HepG2 (cell line): ENCODE data around the gene NFATC3. TPM values are rescaled to one million over a fixed set of nuclear protein-coding genes. Genes with fewer than 3 reads are reported as not detected.

Experiments
- ATAC-seq: fragments of 200-7000 bp; cut with Tn5 transposase; 3 replicates; pipeline ENCODE4 v1.9.1; 2020; ENCODE audit warnings: mild to moderate bottlenecking, moderate library complexity
- BruUV-seq: library from RNA; stranded (reverse); fragments of 400-500 nt; replicated peaks from 2 replicates; lab custom pipeline; 2021; lab: Mats Ljungman, UMichigan
- CTCF ChIA-PET: fragments of 300-600 bp; formaldehyde crosslinking; extraction: SDS; loops from one replicate; lab custom pipeline; 2021; ENCODE audit warnings: low total read pairs, inconsistent platforms, low intra/inter-chr PET ratio; lab: Yijun Ruan, JAX
- POLR2A ChIA-PET: fragments of 350-600 bp; sonication (Branson Sonifier 250); formaldehyde crosslinking; loops from one replicate; lab custom pipeline; 2020; ENCODE audit warnings: antibody characterized with exemption, inconsistent platforms; lab: Yijun Ruan, JAX
- DNase-seq: peaks from one replicate; pipeline ENCODE4 v3.0.0-alpha.2; 2015; ENCODE audit warnings: low spot score
- FAIRE-seq: peaks from 3 replicates; lab custom pipeline; 2011; peaks lifted over from hg19 to GRCh38; lab: Jason Lieb, UNC
- H2AFZ ChIP-seq: one replicate; pipeline ENCODE4 v1.6.1; 2011; ENCODE audit warnings: low read length, inconsistent platforms
- H3K27ac ChIP-seq: fragments of 300-600 bp; 3 replicates; pipeline ENCODE4 v1.8.0; 2011; ENCODE audit warnings: mixed run types, mild to moderate bottlenecking, mixed read lengths, low read length, inconsistent platforms; ENCODE audit not compliant: insufficient read depth; ENCODE audit errors: extremely low read length
- H3K27me3 ChIP-seq, 2 experiments: fragments of 200-600 bp in 1 of 2; 2 replicates in 1 of 2; 3 replicates in 1 of 2; pipeline versions ENCODE4 v1.6.0 to v1.8.0; 2011; ENCODE audit warnings: low read length in 2 of 2, mild to moderate bottlenecking in 2 of 2, moderate library complexity in 2 of 2, inconsistent platforms in 1 of 2; ENCODE audit not compliant: insufficient read depth in 2 of 2, control insufficient read depth in 1 of 2
- H3K36me3 ChIP-seq, 2 experiments: fragments of 200-600 bp in 1 of 2; replicated peaks in 1 of 2; 2 replicates in 1 of 2; 3 replicates in 1 of 2; pipeline versions ENCODE4 v1.5.1 to v1.8.0; 2011; ENCODE audit warnings: low read length in 2 of 2, inconsistent platforms in 1 of 2; ENCODE audit not compliant: insufficient read depth in 2 of 2, control insufficient read depth in 1 of 2
- H3K4me1 ChIP-seq: 2 replicates; pipeline ENCODE4 v1.5.1; 2012; ENCODE audit warnings: low read length, inconsistent platforms; ENCODE audit not compliant: insufficient read depth
- H3K4me2 ChIP-seq: 2 replicates; pipeline ENCODE4 v1.6.0; 2011; ENCODE audit warnings: low read depth, low read length, inconsistent platforms
- H3K4me3 ChIP-seq, 3 experiments: fragments of 200-600 bp in 1 of 3; sonication (generic), shearing (Covaris generic) in 1 of 3; replicated peaks in 1 of 3; 2 replicates each; pipeline ENCODE4 v1.5.1; 2011 to 2016; ENCODE audit warnings: low read length in 3 of 3, inconsistent platforms in 2 of 3, low read depth in 2 of 3, mild to moderate bottlenecking in 2 of 3, control low read depth in 1 of 3, mixed read lengths in 1 of 3; ENCODE audit not compliant: insufficient read depth in 1 of 3
- H3K79me2 ChIP-seq: one replicate; pipeline ENCODE4 v1.6.1; 2011; ENCODE audit warnings: low read length, inconsistent platforms; ENCODE audit not compliant: insufficient read depth
- H3K9ac ChIP-seq: 2 replicates; pipeline ENCODE4 v1.6.0; 2011; ENCODE audit warnings: mild to moderate bottlenecking, low read depth, low read length, inconsistent platforms; ENCODE audit not compliant: insufficient read depth
- H3K9me3 ChIP-seq: 2 replicates; pipeline ENCODE4 v1.5.1; 2012; ENCODE audit warnings: mild to moderate bottlenecking, low read length
- H4K20me1 ChIP-seq: 2 replicates; pipeline ENCODE4 v1.6.0; 2011; ENCODE audit warnings: inconsistent platforms, mild to moderate bottlenecking, low read length, moderate library complexity; ENCODE audit not compliant: insufficient read depth
- ATF1 ChIP-seq: IDR thresholded peaks from 2 replicates; pipeline ENCODE4 v1.6.1; 2016; ENCODE audit warnings: mild to moderate bottlenecking, control low read depth
- CAMTA2 ChIP-seq: sonication (generic); formaldehyde crosslinking; IDR thresholded peaks from 2 replicates; pipeline ENCODE4 v1.4.0; 2020; ENCODE audit warnings: mild to moderate bottlenecking, missing genetic modification reagents, borderline replicate concordance
- CHD4 ChIP-seq: fragments of 200-600 bp; sonication (generic); IDR thresholded peaks from 2 replicates; pipeline ENCODE4 v1.7.0; 2017; ENCODE audit warnings: mild to moderate bottlenecking, low read length, borderline replicate concordance
- FLYWCH1 ChIP-seq: sonication (generic); formaldehyde crosslinking; IDR thresholded peaks from 2 replicates; pipeline ENCODE4 v1.8.1; 2023; ENCODE audit warnings: mild to moderate bottlenecking, missing genetic modification reagents
- FOXK1 ChIP-seq: sonication (generic); formaldehyde crosslinking; IDR thresholded peaks from 2 replicates; pipeline ENCODE4 v1.4.0; 2020; ENCODE audit warnings: low read depth, missing genetic modification reagents, borderline replicate concordance
- LCORL ChIP-seq, 2 experiments: fragments of 450-650 bp in 1 of 2; sonication (generic) in 1 of 2; formaldehyde crosslinking in 1 of 2; IDR thresholded peaks; 2 replicates each; pipeline versions ENCODE4 v1.5.0 to v1.6.1; 2017 to 2020; ENCODE audit warnings: antibody characterized with exemption in 1 of 2, missing genetic modification reagents in 1 of 2
- MXI1 ChIP-seq: IDR thresholded peaks from 3 replicates; pipeline ENCODE4 v1.6.1; 2012; ENCODE audit warnings: low read depth, low read length, inconsistent platforms, borderline replicate concordance
- NPAS2 ChIP-seq: sonication (generic); formaldehyde crosslinking; IDR thresholded peaks from 2 replicates; pipeline ENCODE4 v1.8.0; 2022; ENCODE audit warnings: mild to moderate bottlenecking, missing genetic modification reagents, borderline replicate concordance
- RBM39 ChIP-seq: fragments of 200-400 bp; formaldehyde crosslinking; IDR thresholded peaks from one replicate; pipeline ENCODE4 v1.6.1; 2018; ENCODE audit warnings: antibody characterized with exemption, mild to moderate bottlenecking, low read depth, low read length; ENCODE audit not compliant: poor library complexity, severe bottlenecking
- SALL1 ChIP-seq: sonication (generic); formaldehyde crosslinking; IDR thresholded peaks from 2 replicates; pipeline ENCODE4 v1.8.0; 2022; ENCODE audit warnings: mild to moderate bottlenecking, missing genetic modification reagents
- SAP130 ChIP-seq: IDR thresholded peaks from 2 replicates; pipeline ENCODE4 v1.6.1; 2016; ENCODE audit warnings: low read depth
- TOPORS ChIP-seq: sonication (generic); formaldehyde crosslinking; IDR thresholded peaks from 2 replicates; pipeline ENCODE4 v1.8.0; 2023; ENCODE audit warnings: mild to moderate bottlenecking, missing genetic modification reagents
- TP53 ChIP-seq: sonication (generic); formaldehyde crosslinking; conservative IDR thresholded peaks from 2 replicates; pipeline ENCODE4 v1.4.0; 2020; ENCODE audit warnings: missing genetic modification reagents
- ZNF737 ChIP-seq: sonication (generic); formaldehyde crosslinking; IDR thresholded peaks from 2 replicates; pipeline ENCODE4 v1.5.0; 2020; ENCODE audit warnings: missing genetic modification reagents, mild to moderate bottlenecking, borderline replicate concordance
- ZSCAN12 ChIP-seq: sonication (generic); formaldehyde crosslinking; IDR thresholded peaks from 2 replicates; pipeline ENCODE4 v1.9.0; 2021; ENCODE audit warnings: mild to moderate bottlenecking, missing genetic modification reagents
- WGBS: methylation state at CpG from one replicate; pipeline ENCODE4 v1.1.6; 2017; ENCODE audit warnings: low lambda C conversion rate; 5-methylcytosine and 5-hydroxymethylcytosine counted together
- in situ Hi-C: cut with HindIII; loops from 2 replicates; pipeline ENCODE4 v1.10.0; 2017; ENCODE audit warnings: low pct_unique_long_range_greater_than_20kb; ENCODE audit not compliant: extremely low pct_ligation_motif_present
- intact Hi-C: fragments of 100-400 bp; cut with micrococcal nuclease; formaldehyde crosslinking; loops from one replicate; pipeline ENCODE4 v1.10.0; 2022; ENCODE audit not compliant: unreplicated experiment
- polyA plus RNA-seq, 8 experiments: library from polyadenylated mRNA; depleted of rRNA in 3 of 8; stranded (reverse) in 7 of 8; unstranded in 1 of 8; fragments of >200 nt; fragmentation: Illumina TruSeq in 4 of 8; extraction: Trizol in 4 of 8; gene quantifications; 2 replicates each; pipeline versions ENCODE4 v1.2.1 to v1.2.3, GENCODE V29; 2011 to 2016; ENCODE audit warnings: low read depth in 4 of 8, missing spikeins in 1 of 8, mixed read lengths in 1 of 8; ENCODE audit not compliant: insufficient read depth in 1 of 8
- total RNA-seq, 5 experiments: library from RNA; depleted of rRNA; stranded (reverse); fragments of >200 nt; fragmentation: Illumina TruSeq; extraction: Trizol; gene quantifications; 2 replicates each; pipeline ENCODE4 v1.2.3, GENCODE V29; 2016; ENCODE audit warnings: low read depth in 1 of 5
- TF ChIP-seq, protein P1 (sequence below): sonication (generic); formaldehyde crosslinking; IDR thresholded peaks from 2 replicates; pipeline ENCODE4 v1.4.0; 2020; ENCODE audit warnings: missing genetic modification reagents; ENCODE audit errors: not compliant biosample characterization
- TF ChIP-seq, protein P2 (sequence below): IDR thresholded peaks from 2 replicates; pipeline ENCODE4 v1.6.1; 2012; ENCODE audit warnings: inconsistent platforms
- TF ChIP-seq, protein P3 (sequence below): sonication (generic); IDR thresholded peaks from 2 replicates; pipeline ENCODE4 v1.6.1; 2016; ENCODE audit warnings: low read depth, borderline replicate concordance
- TF ChIP-seq, protein P4 (sequence below): fragments of 450-650 bp; IDR thresholded peaks from 2 replicates; pipeline ENCODE4 v1.6.1; 2017
- TF ChIP-seq, protein P5 (sequence below): sonication (generic); formaldehyde crosslinking; IDR thresholded peaks from 2 replicates; pipeline ENCODE4 v1.4.0; 2020; ENCODE audit warnings: missing genetic modification reagents

Gene NFATC3
- total and polyA plus RNA-seq, 2 of the 13 experiments (the other 11 are each of a cell fraction or from before 2014, with no cell fraction given): 52.6 to 62.7 TPM

DNA sequence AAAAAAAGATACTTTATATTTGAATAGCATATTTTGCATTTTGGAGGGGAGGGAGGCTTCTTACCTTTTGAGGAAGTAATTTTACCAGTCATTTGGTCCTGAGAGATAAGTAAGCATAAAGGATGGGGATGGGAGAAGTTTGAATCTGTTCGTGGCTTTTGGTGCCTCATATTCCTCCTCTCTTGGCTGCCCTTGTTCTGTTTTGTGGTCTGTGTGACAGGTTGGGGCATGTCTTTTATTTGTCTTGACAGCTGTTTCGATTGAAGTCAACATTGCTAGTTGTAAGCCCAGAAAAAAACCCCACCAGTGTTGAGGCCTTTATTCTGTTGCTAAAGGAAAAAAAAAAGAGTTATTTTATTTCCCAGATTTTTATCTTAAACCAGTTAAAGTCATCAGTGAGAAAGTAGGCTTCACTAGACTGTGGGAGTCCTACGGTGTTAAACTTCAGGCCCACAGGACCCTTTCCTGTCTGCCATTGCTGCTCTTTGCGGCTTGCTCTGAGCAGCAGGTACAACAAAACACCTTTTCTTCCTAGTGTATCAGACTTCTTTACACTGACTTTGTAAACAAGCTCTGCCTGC, 190.5 kb downstream of the NFATC3 start:
- 53% methylated on average over 4 of the region's 4 CpGs for WGBS
- Histone ChIP-seq H3K27ac (peak overlapping the region; percentile 52), H3K4me3 (no peak overlapping the region), H3K4me2 (peak overlapping the region; percentile 48), H3K36me3 (peaks cover 20 to 44% of the 10 kb centered on the region in 2 experiments), H2AFZ (no peak overlapping the region), H4K20me1 (peaks cover 9% of the 10 kb centered on the region; the same call in 1 of the 2 replicates), H3K4me1 (peaks cover 67% of the 10 kb centered on the region), H3K79me2 (peaks cover 52% of the 10 kb centered on the region), H3K9me3 (no peaks in the 10 kb centered on the region), H3K9ac (peak overlapping the region; percentile 27; the same call in 1 of the 2 replicates), H3K27me3 (no peaks in the 10 kb centered on the region)
- ChIA-PET CTCF (no interaction called here), POLR2A (interaction anchor here (1.1 to 2.4 kb wide), 3 partner anchors 9 to 36 kb away, joined by 3 to 16 read pairs (median 10); partner anchors contain the start of genes PRMT7, SLC7A6 and SLC7A6OS)
- BruUV-seq: TSS peak; percentile 35
- FAIRE-seq: peak; percentile 58
- in situ Hi-C loops (no loop called here), intact Hi-C loops (no loop called here)
- DNase-seq: peak; percentile 35
- ATAC-seq: peak; percentile 24; the same call in 1 of the 3 replicates
- TF ChIP-seq, protein P1, sequence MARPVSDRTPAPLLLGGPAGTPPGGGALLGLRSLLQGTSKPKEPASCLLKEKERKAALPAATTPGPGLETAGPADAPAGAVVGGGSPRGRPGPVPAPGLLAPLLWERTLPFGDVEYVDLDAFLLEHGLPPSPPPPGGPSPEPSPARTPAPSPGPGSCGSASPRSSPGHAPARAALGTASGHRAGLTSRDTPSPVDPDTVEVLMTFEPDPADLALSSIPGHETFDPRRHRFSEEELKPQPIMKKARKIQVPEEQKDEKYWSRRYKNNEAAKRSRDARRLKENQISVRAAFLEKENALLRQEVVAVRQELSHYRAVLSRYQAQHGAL: no peak
- TF ChIP-seq CAMTA2 (CRISPR knock-in tag) (no peak), SALL1 (CRISPR knock-in tag) (no peak), RBM39 (no peak), ATF1 (no peak), NPAS2 (CRISPR knock-in tag) (no peak), LCORL (IDR thresholded peaks at IDR 0.05) (no peak), LCORL (CRISPR knock-in tag; IDR thresholded peaks at IDR 0.05) (no peak), FOXK1 (no peak), TP53 (CRISPR knock-in tag) (no peak), TOPORS (CRISPR knock-in tag) (no peak), CHD4 (no peak), MXI1 (peak; percentile 72; the same call in 2 of the 3 replicates), ZSCAN12 (CRISPR knock-in tag) (no peak), FLYWCH1 (no peak), SAP130 (CRISPR knock-in tag) (peak; percentile 74), ZNF737 (CRISPR knock-in tag) (no peak)
- TF ChIP-seq, protein P2, sequence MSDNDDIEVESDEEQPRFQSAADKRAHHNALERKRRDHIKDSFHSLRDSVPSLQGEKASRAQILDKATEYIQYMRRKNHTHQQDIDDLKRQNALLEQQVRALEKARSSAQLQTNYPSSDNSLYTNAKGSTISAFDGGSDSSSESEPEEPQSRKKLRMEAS: peak; percentile 45; the same call in 1 of the 2 replicates
- TF ChIP-seq, protein P3, sequence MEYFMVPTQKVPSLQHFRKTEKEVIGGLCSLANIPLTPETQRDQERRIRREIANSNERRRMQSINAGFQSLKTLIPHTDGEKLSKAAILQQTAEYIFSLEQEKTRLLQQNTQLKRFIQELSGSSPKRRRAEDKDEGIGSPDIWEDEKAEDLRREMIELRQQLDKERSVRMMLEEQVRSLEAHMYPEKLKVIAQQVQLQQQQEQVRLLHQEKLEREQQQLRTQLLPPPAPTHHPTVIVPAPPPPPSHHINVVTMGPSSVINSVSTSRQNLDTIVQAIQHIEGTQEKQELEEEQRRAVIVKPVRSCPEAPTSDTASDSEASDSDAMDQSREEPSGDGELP: peak; percentile 67
- TF ChIP-seq, protein P4, sequence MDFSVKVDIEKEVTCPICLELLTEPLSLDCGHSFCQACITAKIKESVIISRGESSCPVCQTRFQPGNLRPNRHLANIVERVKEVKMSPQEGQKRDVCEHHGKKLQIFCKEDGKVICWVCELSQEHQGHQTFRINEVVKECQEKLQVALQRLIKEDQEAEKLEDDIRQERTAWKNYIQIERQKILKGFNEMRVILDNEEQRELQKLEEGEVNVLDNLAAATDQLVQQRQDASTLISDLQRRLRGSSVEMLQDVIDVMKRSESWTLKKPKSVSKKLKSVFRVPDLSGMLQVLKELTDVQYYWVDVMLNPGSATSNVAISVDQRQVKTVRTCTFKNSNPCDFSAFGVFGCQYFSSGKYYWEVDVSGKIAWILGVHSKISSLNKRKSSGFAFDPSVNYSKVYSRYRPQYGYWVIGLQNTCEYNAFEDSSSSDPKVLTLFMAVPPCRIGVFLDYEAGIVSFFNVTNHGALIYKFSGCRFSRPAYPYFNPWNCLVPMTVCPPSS: no peak
- TF ChIP-seq, protein P5, sequence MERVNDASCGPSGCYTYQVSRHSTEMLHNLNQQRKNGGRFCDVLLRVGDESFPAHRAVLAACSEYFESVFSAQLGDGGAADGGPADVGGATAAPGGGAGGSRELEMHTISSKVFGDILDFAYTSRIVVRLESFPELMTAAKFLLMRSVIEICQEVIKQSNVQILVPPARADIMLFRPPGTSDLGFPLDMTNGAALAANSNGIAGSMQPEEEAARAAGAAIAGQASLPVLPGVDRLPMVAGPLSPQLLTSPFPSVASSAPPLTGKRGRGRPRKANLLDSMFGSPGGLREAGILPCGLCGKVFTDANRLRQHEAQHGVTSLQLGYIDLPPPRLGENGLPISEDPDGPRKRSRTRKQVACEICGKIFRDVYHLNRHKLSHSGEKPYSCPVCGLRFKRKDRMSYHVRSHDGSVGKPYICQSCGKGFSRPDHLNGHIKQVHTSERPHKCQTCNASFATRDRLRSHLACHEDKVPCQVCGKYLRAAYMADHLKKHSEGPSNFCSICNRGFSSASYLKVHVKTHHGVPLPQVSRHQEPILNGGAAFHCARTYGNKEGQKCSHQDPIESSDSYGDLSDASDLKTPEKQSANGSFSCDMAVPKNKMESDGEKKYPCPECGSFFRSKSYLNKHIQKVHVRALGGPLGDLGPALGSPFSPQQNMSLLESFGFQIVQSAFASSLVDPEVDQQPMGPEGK (CRISPR knock-in tag): no peak
